Right ventricle myocardium inferior (tissue), 1 donor: ENCODE measurements around the gene SPSB1. TPM values are rescaled to one million over a fixed set of nuclear protein-coding genes. Genes with fewer than 3 reads are reported as not detected.

Experiments used
- ATAC-seq: fragments of 200-7000 bp; cut with Tn5 transposase; one replicate; pipeline ENCODE4 v1.9.1; 2020; ENCODE audit warnings: mild to moderate bottlenecking, moderate library complexity
- DNase-seq: peaks from one replicate; pipeline ENCODE4 v3.0.0; 2021; ENCODE audit errors: missing footprints
- intact Hi-C: fragments of 100-400 bp; cut with DNase I; formaldehyde crosslinking; loops from one replicate; pipeline ENCODE4 v1.11.0; 2022
- total RNA-seq: library from RNA; stranded (reverse); fragmentation: NEBNext Ultra II Directional; extraction: Animal tissue kit (Norgen Biotek cat#: 25700); gene quantifications from one replicate; pipeline ENCODE4 v1.2.1, GENCODE V29; 2021
- donor health status: DM: no; HTN: yes; CAD: no; lungs with severe emphysema.

SPSB1 gene
- total RNA-seq, 1 donor from 2014 or later = 16.5 TPM

- ATAC-seq = no peak
- intact Hi-C loops = no loop called here
- no peak for DNase-seq
These were observed 20.9 kb downstream of the SPSB1 start for GRCh38 chr1:9313576-9313975.

GRCh38 chr1:9314111-9314510, 21.4 kb downstream of the SPSB1 start:
- no peak for DNase-seq

GRCh38 chr1:9314711-9315379, 22.2 kb downstream of the SPSB1 start:
- DNase-seq (no peak), ATAC-seq (no peak)
- intact Hi-C loops = no loop called here

More at GRCh38 chr1:9314111-9314510, 21.4 kb downstream of the SPSB1 start:
- ATAC-seq = no peak
- intact Hi-C loops = no loop called here

GRCh38 chr1:9315411-9316079, 22.9 kb downstream of the SPSB1 start:
- intact Hi-C loops = no loop called here
- DNase-seq (no peak), ATAC-seq (no peak)

- ATAC-seq (no peak), DNase-seq (no peak)
- intact Hi-C loops = no loop called here
These were observed 23.4 kb downstream of the SPSB1 start for GRCh38 chr1:9316080-9316444.

- ATAC-seq (no peak), DNase-seq (no peak)
- intact Hi-C loops = no loop called here
These were observed 23.8 kb downstream of the SPSB1 start for GRCh38 chr1:9316512-9316911.

- intact Hi-C loops = no loop called here
- DNase-seq (no peak), ATAC-seq (no peak)
These were observed 24.4 kb downstream of the SPSB1 start for GRCh38 chr1:9317072-9317471.

- peak; percentile 28 for ATAC-seq
- no peak for DNase-seq
- intact Hi-C loops = no loop called here
These were observed 25.1 kb downstream of the SPSB1 start for GRCh38 chr1:9317591-9318417.

- intact Hi-C loops = no loop called here
- no peak for DNase-seq
- ATAC-seq = no peak
These were observed 26.6 kb downstream of the SPSB1 start for GRCh38 chr1:9319208-9319788.

GRCh38 chr1:9319789-9320519, 27.3 kb downstream of the SPSB1 start:
- no peak for DNase-seq
- intact Hi-C loops = no loop called here
- no peak for ATAC-seq

- ATAC-seq (no peak), DNase-seq (no peak)
- intact Hi-C loops = no loop called here
These were observed 28.1 kb downstream of the SPSB1 start for GRCh38 chr1:9320520-9321479.

- ATAC-seq = no peak
- DNase-seq = no peak
- intact Hi-C loops = no loop called here
These were observed 28.8 kb downstream of the SPSB1 start for GRCh38 chr1:9321480-9321849.

GRCh38 chr1:9321986-9322660, 29.4 kb downstream of the SPSB1 start:
- no peak for DNase-seq
- ATAC-seq = no peak
- intact Hi-C loops = no loop called here

- DNase-seq = no peak
These were observed 30.1 kb downstream of the SPSB1 start for GRCh38 chr1:9322661-9323244.

GRCh38 chr1:9324246-9325096, 31.8 kb downstream of the SPSB1 start:
- DNase-seq (no peak), ATAC-seq (no peak)
- intact Hi-C loops = no loop called here

More at GRCh38 chr1:9322661-9323244, 30.1 kb downstream of the SPSB1 start:
- intact Hi-C loops = no loop called here
- ATAC-seq = no peak

GRCh38 chr1:9326596-9326995, 33.9 kb downstream of the SPSB1 start:
- ATAC-seq = peak; percentile 15

More at GRCh38 chr1:9326596-9326995, 33.9 kb downstream of the SPSB1 start:
- intact Hi-C loops = no loop called here
- DNase-seq = no peak
